HG02938 (cell line): ENCODE data around the gene SERAC1.
"Not testable (repeated sequence)": the region's sequence is repeated elsewhere in the genome, so short reads cannot be mapped to it uniquely, and the experiment has no call there.

ENCODE experiments used
- ATAC-seq: cut with Tn5 transposase; IDR thresholded peaks from one replicate; pipeline ENCODE4 v1.9.1; 2021; ENCODE audit warnings: mild to moderate bottlenecking, moderate library complexity; ENCODE audit not compliant: unreplicated experiment

The SERAC1 gene

GRCh38 chr6:158175111-158175510 lies 7.0 kb upstream of the SERAC1 start:
- ATAC-seq: no peak

DNA sequence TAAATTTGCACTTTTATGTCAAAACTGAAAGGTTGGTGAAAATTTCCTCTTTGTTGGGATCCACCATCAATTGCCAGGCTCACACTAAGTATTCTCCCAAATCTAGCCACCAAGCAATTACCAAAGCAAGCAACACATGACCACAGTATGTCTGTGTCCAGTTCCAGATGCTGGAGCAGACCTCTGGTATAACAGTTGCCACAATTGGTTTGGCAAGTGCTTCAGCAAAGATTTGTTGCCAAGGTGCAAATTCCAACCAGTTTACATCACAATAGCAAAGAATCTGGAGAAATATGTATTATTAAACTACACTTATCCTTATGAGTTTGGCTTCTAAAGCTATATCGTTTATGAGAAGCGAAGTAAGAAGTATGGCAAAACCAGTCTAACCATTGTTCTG lies 6.5 kb upstream of the SERAC1 start:
- no peak for ATAC-seq

- no peak for ATAC-seq
Observed at GRCh38 chr6:158174024-158174423, 6.0 kb upstream of the SERAC1 start.

- no peak for ATAC-seq
Observed at GRCh38 chr6:158172001-158172400, 3.9 kb upstream of the SERAC1 start.

DNA sequence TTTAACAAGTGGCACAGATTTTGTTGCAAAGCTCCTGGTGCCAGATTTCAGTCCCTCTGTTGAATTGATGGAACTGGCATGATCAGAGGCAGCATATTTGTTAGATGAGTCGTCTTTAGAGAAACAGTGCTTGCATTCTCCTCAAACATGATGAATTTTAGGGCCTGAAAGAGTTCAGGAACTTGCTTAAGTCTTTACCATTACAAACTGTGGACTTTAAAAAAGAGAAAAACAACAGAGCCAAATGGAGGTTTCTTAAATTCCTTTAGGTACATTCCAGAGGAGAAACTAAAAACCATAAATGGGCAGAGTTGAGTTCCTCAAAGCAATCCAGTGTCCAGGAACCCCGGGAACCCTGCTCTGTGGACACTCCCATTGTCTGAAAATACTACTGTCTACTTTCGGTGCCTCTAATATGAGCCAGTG lies 2.6 kb upstream of the SERAC1 start:
- no peak for ATAC-seq

GRCh38 chr6:158169634-158170033 lies 1.6 kb upstream of the SERAC1 start:
- ATAC-seq: not testable (repeated sequence)

GRCh38 chr6:158165919-158166416 lies 2.1 kb downstream of the SERAC1 start:
- ATAC-seq: no peak

DNA sequence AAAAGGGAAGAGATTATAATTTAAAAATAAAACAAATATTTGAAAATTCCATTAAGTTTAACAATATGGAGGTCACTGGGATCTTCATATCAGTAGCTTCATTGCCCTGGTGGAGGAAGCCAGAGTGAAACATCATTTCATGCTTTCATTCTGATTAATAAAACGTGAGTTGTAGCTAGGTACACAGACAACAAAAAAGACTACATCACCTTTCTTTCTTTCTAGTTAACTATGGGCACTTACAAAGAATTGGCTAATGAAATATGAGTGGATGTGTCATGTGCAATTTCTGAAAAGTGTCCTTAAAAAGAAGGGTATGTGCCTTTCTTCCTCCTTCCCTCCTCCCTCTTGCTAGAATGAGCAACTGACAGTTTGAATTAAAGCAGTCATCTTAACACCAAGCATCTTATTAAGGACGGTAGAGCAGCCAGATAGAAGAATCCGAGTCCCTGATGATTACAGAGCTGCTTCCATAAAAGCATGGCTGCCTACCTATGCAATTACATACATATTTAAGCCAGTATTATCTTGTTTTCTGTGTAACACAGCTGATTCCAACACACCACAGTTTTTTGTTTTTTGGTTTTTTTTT lies 3.4 kb downstream of the SERAC1 start:
- ATAC-seq: no peak

- no peak for ATAC-seq
Observed at GRCh38 chr6:158161566-158162254, 6.4 kb downstream of the SERAC1 start.

DNA sequence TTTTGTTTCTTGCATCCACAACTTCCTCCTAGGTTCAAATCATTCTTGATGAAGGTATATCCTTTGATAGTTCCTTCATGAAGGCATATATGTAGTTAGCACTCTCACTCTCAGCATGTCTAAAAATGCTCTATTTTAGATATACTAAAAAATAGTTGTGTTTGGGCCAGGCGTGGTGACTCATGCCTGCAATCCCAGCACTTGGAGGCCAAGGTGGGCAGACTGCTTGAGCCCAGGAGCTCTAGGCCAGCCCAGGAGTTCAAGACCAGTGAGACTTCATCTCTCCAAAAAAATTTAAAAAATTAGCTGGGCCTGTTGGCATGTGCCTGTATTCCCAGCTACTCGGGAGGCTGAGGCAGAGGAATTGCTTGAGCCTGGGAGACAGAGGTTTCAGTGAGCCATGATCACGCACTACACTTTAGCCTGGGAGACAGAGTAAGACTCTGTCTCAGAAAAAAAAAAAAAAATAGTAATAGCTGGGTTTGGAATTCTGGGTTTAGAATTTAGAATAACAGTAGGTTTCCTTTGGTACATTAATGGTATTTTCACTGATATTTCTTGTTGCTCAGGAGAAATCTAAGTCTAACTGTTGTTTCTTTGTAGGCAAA lies 7.0 kb downstream of the SERAC1 start:
- ATAC-seq: no peak

DNA sequence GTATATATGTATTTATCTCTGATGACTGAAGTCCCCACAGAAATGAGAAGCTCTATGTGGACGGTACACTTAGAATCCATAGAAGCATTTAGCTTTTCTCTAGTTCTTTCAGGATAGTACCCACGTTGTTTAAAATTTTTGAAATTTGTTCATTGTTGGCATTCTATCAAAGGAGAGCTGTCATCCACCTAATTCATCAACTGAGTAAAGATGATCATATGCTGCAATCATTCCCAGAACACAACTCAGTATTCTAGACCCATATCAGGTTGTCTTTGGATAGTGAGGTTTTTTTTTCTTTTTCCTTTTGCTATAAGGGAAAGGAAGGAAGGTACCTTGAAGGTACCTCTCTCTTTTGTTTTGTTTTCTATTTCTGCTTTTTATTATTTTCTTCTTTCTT lies 9.3 kb downstream of the SERAC1 start:
- no peak for ATAC-seq

DNA sequence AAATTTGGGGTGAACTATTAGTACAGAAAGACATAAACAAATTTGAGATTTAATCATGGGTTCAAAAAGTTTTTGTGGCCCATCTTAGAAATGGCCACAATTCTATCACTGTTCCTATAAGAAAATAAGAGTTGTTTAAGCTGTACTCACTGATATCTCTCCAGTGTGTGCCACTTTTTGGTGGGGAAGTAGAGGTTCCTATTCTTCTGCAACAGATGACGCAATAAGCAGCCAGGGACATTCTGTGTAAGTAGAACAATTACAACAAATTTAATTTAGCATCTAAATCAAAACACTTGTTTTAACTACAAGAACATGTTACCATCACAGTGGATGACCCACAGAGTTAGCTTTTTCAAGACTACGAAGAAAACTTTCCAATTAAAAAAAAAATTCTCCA lies 9.9 kb downstream of the SERAC1 start:
- no peak for ATAC-seq

DNA sequence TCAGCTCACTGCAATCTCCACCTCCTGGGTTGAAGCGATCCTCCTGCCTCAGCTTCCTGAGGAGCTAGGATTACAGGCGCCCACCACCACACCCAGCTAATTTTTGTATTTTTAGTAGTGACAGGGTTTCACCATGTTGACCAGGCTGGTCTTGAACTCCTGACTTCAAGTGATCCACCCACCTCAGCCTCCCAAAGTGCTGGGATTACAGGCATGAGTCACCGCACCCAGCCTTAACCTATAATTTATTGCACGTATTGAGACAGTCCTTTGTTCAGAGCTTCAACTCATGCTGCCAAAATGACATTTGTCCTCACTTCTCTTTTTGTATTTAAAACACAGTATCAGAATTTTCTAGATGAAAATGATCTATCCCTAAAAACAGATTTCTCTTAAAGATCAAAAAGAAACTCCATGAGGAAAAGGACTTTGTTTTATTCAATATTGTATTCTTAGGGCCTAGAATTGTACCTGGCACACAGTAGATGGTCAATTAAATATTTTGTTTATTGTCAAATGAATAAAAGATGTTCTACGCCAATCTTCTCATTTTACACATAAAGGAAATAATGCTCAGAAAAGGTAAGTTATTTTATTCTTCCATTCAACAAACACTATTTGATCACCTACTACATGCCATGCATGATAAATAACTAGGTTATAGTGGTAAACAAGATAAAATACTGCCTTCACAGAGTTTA lies 10.8 kb downstream of the SERAC1 start:
- ATAC-seq: no peak

DNA sequence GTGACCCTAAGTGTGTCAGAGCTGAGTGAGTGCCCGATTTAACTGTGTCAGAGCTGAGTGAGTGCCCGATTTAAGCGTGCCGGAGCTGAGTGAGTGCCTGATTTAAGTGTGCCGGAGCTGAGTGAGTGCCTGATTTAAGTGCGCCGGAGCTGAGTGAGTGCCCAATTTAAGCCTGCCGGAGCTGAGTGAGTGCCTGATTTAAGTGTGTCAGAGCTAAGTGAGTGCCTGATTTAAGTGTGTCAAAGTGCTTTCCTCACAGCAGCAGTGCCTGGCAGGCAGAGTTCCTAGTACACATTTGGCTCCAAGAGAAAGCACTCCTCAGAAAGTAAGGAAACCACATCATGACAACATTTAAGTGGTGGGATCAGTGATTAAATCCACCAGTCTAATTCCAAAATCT lies 13.2 kb downstream of the SERAC1 start:
- ATAC-seq: no peak

- no peak for ATAC-seq
Observed at GRCh38 chr6:158153576-158153975, 14.5 kb downstream of the SERAC1 start.

GRCh38 chr6:158152659-158153058 lies 15.4 kb downstream of the SERAC1 start:
- ATAC-seq: no peak

DNA sequence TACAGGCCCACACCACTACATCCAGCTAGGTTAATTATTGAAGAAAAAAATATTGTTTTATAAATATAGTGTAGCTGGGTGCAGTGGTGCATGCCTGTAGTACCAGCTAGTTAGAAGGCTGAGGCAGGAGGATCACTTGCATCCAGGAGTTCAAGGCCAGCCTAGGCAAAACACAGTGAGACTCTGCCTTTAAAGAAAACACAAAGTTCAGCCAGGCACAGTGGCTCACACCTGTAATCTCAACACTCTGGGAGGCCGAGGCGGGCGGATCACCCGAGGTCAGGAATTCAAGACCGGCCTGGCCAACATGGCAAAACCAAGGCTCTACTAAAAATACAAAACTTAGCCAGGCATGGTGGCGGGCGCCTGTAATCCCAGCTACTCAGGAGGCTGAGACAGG lies 16.0 kb downstream of the SERAC1 start:
- ATAC-seq: not testable (repeated sequence)

- no peak for ATAC-seq
Observed at GRCh38 chr6:158150701-158151100, 17.4 kb downstream of the SERAC1 start.

DNA sequence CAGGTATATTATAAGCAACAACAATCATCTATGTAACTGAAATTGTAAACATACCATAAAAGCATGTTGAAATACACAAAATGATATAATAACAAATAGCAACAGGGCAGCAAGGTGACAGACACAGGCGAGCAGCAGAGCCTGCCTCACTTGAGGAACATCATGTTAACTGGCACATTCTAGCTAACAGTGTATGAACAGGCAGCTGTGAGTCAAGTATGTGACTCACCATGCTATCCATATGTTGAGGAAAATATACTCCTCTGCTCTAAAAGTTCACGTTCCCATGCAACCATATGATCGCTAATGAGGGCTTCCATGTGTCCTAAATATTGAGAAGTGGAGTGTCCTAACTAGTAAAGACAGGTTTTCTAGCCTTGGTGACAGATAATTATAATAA lies 18.4 kb downstream of the SERAC1 start:
- ATAC-seq: no peak

GRCh38 chr6:158143700-158144099 lies 24.4 kb downstream of the SERAC1 start:
- ATAC-seq: no peak

- no peak for ATAC-seq
Observed at GRCh38 chr6:158142789-158143188, 25.3 kb downstream of the SERAC1 start.

- ATAC-seq: no peak
Observed at GRCh38 chr6:158131926-158132325, 36.1 kb downstream of the SERAC1 start.
